RWPE1 (cell line): Measurements from ENCODE around the gene SPDYE2.
"Not testable (repeated sequence)": the region's sequence is repeated elsewhere in the genome, so short reads cannot be mapped to it uniquely, and the experiment has no call there.

Source experiments
- CTCF ChIA-PET: fragments of 350-600 bp; sonication (Branson Sonifier 250); formaldehyde crosslinking; extraction: SDS; loops from one replicate; lab custom pipeline; 2021; lab: Yijun Ruan, JAX
- POLR2A ChIA-PET: fragments of 400-600 bp; formaldehyde crosslinking; extraction: SDS; loops from one replicate; lab custom pipeline; 2020; ENCODE audit warnings: antibody characterized with exemption; ENCODE audit not compliant: low non-redundant PET; lab: Yijun Ruan, JAX
- DNase-seq: peaks from one replicate; pipeline ENCODE4 v3.0.0; 2012; ENCODE audit warnings: low spot score
- H3K27ac ChIP-seq: fragments of 450-650 bp; 2 replicates; pipeline ENCODE4 v1.5.1; 2017

SPDYE2 gene, protein sequence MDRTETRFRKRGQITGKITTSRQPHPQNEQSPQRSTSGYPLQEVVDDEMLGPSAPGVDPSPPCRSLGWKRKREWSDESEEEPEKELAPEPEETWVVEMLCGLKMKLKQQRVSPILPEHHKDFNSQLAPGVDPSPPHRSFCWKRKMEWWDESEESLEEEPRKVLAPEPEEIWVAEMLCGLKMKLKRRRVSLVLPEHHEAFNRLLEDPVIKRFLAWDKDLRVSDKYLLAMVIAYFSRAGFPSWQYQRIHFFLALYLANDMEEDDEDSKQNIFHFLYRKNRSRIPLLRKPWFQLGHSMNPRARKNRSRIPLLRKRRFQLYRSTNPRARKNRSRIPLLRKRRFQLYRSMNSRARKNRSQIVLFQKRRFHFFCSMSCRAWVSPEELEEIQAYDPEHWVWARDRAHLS

DNA sequence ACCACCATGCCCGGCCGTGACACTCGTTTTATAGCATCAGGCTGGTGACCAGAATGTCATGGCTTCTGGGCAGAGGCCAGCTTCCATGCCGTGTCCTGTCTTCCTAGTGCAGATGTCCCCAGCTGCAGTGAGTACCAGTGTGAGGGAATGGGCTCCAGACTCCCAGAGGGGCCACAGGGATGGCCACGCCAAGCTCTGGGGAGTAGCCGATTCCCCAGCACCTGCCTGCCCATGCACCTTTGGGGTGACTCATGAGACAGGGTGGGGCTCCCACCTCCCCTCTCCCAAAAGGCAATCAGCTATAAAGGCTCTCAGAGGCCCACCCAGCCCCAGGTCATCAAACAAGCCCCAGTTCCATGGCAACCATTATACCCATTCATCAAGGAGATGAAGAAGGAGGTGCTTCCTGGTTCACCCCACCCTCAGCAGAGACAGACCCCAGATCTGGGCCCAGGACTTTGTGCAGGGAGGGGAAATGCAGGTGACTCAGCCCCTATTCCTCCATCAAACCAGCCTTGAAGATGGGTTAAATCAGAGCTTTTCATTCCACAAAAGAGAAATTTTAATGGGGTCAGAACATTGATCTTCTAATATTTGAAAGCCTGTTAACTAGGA, at the start of gene SPDYE2:
Gene SPDYE2, plus strand, starts transcription at position 419 of the 615 bp plus-strand sequence. CDS start 2,030 bp downstream, outside the sequence.
- POLR2A ChIA-PET, CTCF ChIA-PET, H3K27ac ChIP-seq, DNase-seq: not testable (repeated sequence)

DNA sequence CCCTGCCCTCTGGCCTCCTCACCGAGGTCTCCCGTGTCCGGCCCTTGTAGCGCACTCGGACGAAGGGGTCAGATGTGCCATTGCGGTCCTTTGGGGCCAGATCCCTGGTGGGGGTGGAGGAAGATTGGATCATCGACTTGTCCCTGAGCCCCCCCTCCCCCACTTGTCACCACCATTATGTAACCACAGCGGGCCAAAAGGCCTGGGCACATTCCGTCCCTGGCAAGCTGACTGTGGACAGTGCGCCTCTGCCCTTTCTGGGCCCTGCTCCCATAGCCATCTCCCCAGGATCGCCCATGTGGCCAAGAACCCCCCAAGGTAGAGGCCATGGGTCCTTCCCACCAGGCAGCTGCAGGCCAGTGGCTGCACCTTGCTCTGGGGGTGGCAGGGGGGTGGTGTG, 47.9 kb upstream of the SPDYE2 start:
- H3K27ac ChIP-seq, POLR2A ChIA-PET, DNase-seq, CTCF ChIA-PET: not testable (repeated sequence)

DNA sequence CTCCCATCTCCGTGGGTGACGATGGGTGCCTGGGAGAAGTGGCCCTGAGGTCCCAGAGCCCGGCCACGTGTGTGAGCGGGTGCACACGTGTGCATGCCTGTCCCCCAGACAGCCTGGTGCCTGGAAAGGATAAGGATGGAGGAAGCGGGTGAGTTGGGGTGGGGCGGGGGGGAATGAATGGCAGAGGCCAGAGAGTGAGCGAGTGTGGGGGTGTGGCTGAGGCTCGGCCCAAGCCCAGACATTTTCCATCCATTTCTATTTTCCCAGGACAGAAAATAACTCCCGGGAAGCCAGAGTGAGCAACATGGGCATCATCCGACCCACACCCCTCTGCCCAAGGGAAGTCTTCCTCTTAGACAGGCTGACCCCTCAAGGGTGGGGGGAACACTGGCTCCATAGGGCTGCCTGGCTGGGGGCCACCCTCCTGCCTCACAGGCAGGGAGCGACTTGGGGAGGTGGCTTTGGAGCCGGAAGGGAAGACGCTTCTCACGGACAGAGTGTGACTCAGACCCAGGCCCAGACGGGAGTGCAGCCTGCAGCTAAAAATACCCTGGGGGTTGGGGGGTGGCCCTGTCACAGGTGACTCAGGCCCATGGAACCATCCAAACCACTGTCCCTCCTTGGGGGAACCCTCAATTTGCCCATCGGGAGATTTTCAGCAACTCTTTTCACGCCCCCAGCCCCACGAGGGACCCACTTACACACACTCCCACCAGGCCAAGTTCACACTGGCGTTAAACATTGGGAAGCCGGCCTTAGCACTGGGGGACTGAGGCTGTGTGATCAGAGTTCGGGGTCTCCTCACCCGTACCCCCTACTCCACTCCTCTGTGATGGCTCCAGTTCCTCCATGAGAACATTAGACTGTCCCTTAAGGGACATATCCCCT, 45.5 kb upstream of the SPDYE2 start:
- peak overlapping the region; percentile 55 for H3K27ac ChIP-seq
- POLR2A ChIA-PET, DNase-seq, CTCF ChIA-PET: not testable (repeated sequence)

DNA sequence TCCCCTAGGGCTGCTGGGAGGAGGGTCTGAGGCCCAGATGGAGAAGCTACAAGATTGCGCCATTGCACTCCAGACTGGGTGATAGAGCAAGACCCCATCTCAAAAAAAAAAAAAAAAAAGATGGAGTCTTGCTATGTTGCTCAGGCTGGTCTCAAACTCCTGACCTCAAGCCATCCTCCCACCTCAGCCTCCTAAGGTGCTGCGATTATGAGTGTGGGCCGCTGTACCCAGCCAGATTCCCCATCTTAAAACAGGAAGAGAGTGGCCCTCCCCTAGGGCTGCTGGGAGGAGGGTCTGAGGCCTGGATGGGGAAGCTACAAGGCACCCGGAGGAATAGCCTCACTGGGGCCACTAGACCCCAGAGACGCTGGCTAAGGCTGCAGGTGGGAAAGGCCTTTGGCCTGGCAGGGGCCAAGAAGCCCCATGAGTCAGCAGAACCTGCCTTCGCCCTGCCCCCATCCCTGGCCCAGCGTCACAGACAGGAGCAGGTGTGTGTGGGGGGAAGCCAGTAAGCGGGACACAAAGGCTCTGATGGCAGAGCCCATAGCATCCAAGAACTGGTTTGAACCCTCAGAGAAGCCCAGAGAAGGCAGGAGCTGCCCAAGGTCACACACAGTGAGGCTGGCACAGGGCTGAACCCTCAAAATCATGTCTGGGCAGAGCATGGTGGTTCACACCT, 43.5 kb upstream of the SPDYE2 start:
- CTCF ChIA-PET, DNase-seq, H3K27ac ChIP-seq, POLR2A ChIA-PET: not testable (repeated sequence)

DNA sequence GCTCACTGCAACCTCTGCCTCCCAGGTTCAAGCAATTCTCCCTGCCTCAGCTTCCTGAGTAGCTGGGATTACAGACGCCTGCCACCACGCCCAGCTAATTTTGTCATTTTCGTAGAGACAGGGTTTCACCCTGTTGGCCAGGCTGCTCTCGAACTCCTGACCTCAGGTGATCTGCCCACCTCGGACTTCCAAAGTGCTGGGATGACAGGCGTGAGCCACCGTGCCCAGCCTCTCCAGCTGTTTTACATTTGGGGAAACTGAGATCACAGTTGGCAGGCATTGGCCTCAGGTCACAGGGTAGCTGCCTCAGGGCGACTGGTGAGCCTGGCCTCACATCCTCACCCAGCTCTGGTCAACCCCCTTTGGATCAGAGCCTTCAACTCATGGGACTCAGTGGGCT, 40.5 kb upstream of the SPDYE2 start:
- DNase-seq, POLR2A ChIA-PET, H3K27ac ChIP-seq: not testable (repeated sequence)
- CTCF ChIA-PET = interaction anchor here (0.6 kb wide), 1 partner anchor 1380 kb away, joined by 3 read pairs; no protein-coding TSS in a partner anchor

DNA sequence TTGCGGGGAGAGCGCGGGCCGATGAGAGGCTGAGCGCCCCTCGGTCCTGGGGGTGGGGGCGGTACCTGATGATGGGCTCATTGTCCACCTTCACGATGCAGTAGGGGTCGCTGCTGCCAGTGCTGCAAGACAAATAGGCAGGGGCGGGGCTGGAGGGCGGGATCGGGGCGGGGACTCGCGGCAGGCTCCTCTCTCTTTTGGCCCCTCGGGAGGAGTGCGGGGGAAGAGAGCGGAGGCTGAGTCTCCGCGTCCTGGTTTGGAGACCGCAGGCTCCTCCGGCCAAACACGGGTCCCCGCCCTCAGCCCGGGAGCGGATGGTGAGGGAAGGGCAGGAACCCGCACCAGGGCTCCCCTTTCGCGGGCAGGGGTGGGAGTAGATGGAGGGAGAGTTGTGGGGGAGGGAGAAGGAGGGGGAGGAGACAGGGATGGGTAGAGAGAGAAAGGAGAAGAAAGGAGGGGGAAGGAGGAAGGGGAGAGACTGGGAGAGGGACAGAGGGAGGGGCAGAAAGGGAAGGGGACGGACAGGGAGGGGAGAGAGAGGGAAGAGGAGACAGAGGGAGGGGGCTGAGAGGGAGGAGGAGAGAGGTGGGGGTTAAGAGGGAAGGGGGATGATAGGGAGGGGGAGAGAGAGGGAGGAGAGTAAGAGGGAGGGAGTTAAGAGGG, 39.0 kb upstream of the SPDYE2 start:
- DNase-seq, H3K27ac ChIP-seq, POLR2A ChIA-PET, CTCF ChIA-PET: not testable (repeated sequence)

DNA sequence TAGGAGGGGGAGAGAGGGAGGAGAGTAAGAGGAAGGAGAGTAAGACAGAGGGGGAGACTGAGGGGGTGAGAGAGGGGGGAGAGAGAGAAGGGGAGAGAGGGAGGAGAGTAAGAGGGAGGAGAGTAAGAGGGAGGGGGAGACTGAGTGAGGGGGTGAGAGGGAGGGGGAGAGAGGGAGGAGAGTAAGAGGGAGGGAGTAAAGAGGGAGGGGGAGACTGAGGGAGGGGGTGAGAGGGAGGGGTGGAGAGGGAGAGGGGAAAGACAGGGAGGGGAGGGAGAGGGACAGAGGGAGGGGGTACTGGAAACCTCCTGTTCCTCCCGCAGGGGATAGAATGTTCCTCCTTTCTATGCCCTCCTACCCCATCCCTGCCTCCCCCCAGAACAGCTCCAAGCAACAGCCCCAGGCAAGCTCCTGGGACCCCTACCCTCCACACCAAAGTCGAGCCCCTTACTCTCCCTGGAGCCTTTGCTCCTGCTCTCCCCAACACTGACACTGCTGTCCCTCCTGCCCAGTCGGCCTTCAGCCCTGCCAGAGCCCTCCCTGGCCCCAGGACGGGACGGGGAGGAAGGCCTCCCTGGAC, 38.3 kb upstream of the SPDYE2 start:
- POLR2A ChIA-PET, DNase-seq, CTCF ChIA-PET: not testable (repeated sequence)
- H3K27ac ChIP-seq = peak overlapping the region; percentile 61

DNA sequence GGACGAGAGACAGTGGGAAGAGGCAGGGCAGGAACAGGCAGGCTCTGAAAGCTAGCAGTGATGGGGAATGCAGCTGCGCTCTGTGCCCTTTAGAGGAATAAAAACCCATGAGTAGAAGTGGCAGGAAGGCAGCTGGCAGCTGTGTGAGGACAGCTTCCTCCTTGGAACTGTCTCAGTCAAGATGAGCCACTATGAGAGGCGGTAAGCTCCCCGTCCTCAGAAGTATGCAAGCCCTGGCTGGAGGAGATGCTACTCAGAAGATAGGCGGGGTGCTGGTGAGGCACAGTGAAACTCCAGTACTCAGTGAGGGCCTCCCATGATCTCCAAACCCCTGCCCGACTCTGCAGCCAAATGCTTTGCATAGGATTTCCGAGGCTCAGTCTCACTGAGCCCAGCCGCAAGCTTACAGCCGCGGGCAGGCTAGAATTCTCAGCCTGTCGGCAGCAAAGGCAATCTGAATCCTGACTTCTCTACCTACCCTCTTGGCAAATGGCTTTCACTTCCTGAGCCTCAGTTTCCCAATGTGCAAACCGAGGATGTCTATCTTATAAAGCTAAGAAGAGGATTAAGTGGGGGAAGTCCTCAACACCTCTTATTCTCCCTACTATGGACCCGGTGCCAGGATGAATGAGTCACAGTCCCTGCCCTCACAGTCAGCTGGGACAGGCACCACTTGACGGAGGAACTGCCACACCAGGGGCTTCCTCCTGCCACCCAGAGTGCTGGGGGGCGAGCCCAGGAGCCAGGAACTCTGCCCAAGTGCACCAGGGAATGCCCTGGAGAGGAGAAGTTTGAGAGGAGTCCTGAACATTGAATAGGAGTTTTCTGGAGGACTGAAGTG, 35.9 kb upstream of the SPDYE2 start:
- H3K27ac ChIP-seq = not testable (repeated sequence)

DNA sequence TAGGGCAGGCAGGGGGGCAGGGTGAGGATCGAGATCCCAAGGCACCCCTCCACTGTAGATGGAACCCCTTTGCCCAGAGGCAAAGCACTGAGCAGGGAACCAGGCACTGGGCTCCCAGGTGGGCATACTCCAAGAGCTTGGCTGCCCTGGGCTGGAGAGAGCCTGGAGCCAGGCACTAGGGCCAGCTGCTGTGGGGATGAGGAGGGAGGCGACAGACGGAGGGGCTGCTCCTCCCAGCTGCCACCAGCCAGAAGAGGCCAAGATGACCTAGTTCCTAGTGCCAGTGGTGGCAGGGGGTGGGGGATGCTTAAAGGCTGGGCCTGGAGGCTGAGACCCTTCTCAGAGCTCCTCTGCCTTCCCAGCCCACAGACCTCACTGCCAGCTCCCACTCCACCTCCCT, 35.1 kb upstream of the SPDYE2 start:
- CTCF ChIA-PET, DNase-seq, POLR2A ChIA-PET: not testable (repeated sequence)

More for the DNA sequence above, 35.9 kb upstream of the SPDYE2 start:
- POLR2A ChIA-PET, CTCF ChIA-PET, DNase-seq: not testable (repeated sequence)

DNA sequence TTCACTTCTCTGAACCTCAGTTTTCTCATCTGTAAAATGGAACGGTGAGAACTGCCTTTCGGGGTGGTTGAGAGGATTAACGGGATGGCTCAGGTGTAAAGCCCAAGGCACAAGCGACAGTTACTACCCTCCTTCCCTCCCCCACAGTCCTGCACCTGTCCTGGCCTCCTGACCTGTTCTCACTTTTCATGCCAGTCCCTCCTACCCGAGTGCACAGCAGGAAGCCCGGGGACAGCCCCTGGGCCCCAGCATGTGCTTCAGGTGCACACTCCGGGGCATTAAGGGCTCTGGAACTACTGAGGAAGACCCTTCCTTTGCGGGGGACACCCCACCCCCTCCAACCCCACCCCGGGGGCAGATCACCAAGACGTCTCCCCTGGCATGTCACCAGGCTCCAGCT, 34.1 kb upstream of the SPDYE2 start:
- H3K27ac ChIP-seq, POLR2A ChIA-PET, DNase-seq, CTCF ChIA-PET: not testable (repeated sequence)

More for the DNA sequence above, 35.1 kb upstream of the SPDYE2 start:
- not testable (repeated sequence) for H3K27ac ChIP-seq

DNA sequence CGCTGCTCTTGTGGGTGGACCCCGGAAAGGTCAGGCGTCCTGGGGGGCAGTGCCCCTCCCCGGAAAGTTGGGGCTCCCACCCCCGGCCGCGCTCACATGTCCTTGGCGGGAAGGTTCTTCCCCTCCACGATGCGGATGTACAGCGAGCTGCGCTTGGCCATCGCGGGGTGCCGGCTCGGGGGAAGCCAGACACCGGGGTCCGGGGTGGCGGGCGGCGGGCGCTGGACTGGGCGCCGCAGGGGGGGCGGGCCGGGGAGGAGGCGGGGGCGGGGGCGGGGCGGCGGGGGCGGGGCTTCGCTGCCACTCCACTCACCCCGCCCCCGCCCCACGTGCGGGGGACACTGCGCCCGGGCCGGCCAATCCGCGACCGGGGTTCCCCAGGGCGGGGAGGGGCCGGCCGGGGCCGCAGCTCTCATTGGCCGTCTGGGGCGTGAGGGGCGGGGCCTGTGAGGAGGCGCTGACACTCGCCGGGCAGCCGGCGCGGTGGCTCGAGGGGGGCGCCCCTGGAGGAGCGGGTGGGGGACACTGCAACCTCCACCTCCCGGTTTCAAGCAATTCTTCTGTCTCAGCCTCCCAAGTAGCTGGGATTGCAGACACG, 33.4 kb upstream of the SPDYE2 start, which contains the start of gene RASA4B:
Gene RASA4B, minus strand, starts transcription at position 228 of the 598 bp plus-strand sequence. Its CDS starts 67 bp downstream, at position 161.
- DNase-seq, H3K27ac ChIP-seq, CTCF ChIA-PET, POLR2A ChIA-PET: not testable (repeated sequence)

DNA sequence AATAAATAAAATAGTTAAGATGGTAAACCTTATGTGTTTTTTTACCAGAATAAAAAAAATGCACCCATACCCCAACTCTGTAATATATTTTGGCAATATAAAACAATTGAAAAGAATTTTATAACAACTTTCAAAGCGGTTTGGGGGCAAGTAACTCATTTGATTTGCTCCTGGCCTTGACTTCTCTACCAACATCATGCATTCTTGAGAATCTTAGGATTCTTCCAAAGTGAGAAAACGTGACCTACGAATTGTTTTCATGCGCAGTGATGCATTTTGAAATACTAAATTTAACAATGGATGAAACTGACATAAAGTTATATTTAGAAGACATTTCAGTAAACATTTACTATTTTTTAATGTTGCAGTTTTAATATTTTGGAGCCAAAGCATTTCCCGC, 30.2 kb upstream of the SPDYE2 start:
- H3K27ac ChIP-seq, DNase-seq, CTCF ChIA-PET, POLR2A ChIA-PET: not testable (repeated sequence)

DNA sequence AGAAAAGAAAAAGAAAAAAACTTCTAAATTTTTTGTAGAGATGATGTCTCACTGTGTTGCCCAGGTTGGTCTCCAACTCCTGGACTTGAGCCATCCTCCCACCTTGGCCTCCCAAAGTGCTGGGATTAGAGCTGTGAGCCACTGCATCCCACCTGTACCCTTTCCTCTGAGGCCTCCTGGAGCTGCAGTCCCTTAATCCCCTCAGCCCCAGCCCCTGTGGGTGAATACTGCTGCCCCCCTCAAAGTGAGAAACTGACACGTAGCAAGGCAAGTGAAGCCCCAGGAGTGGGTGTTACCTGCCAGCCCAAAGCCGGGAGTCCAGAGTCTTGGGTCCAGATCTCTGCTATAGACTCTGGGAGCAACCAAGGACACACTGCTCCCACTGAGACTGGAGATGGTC, 26.2 kb upstream of the SPDYE2 start:
- POLR2A ChIA-PET, H3K27ac ChIP-seq, CTCF ChIA-PET, DNase-seq: not testable (repeated sequence)

DNA sequence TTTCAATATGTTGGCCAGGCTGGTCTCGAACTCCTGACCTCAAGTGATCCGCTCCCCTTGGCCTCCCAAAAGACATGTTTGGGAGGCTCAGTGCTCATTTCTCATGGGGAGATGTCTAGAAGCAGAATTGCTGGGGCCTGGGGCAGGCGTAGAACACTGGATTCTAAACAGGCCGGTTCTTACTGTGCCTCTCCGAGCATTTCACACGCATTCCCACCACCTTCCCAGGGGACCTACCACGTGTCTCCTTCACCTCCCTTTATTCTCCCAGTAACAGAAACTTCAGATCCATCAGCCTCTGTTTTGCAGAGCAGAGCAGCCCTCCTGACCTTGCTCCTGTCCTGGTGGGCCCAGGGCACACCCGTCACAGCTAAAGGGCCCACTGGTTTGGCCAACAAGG, 23.8 kb upstream of the SPDYE2 start:
- POLR2A ChIA-PET, CTCF ChIA-PET, DNase-seq, H3K27ac ChIP-seq: not testable (repeated sequence)
